MCF 10A (cell line): ENCODE measurements around the gene CPEB2. TPM values are rescaled to one million over a fixed set of nuclear protein-coding genes. Genes with fewer than 3 reads are reported as not detected.
A peak's percentile ranks its signal among the peaks of the same experiment; 100 is the strongest.

Source experiments
- BruUV-seq: library from RNA; stranded (reverse); fragments of 400-500 nt; replicated peaks from 2 replicates; lab custom pipeline; 2021; lab: Mats Ljungman, UMichigan
- CTCF ChIA-PET: fragments of 300-600 bp; sonication (Branson Sonifier 250); formaldehyde crosslinking; extraction: SDS; loops from one replicate; lab custom pipeline; 2021; ENCODE audit warnings: antibody characterized with exemption, inconsistent platforms; lab: Yijun Ruan, JAX
- POLR2A ChIA-PET: fragments of 300-600, 350-650 bp; sonication (Branson Sonifier 250); formaldehyde crosslinking; extraction: SDS; loops from one replicate; lab custom pipeline; 2020; ENCODE audit warnings: antibody characterized with exemption, inconsistent platforms; lab: Yijun Ruan, JAX
- DNase-seq: peaks from one replicate; pipeline ENCODE4 v3.0.0-alpha.2; 2018; ENCODE audit not compliant: unreplicated experiment
- H3K27ac Mint-ChIP-seq: one replicate; pipeline ENCODE4 v1.8.0; 2022; ENCODE audit warnings: mild to moderate bottlenecking, low read depth, mixed read lengths; ENCODE audit not compliant: unreplicated experiment
- H3K27me3 Mint-ChIP-seq: one replicate; pipeline ENCODE4 v1.8.0; 2022; ENCODE audit warnings: mixed read lengths; ENCODE audit not compliant: insufficient read depth, unreplicated experiment
- H3K36me3 Mint-ChIP-seq: one replicate; pipeline ENCODE4 v1.8.0; 2022; ENCODE audit warnings: mild to moderate bottlenecking, moderate library complexity, mixed read lengths; ENCODE audit not compliant: insufficient read depth, unreplicated experiment
- H3K4me1 Mint-ChIP-seq: one replicate; pipeline ENCODE4 v1.8.0; 2022; ENCODE audit warnings: mixed read lengths; ENCODE audit not compliant: insufficient read depth, unreplicated experiment
- H3K4me3 Mint-ChIP-seq: one replicate; pipeline ENCODE4 v1.8.0; 2022; ENCODE audit warnings: mild to moderate bottlenecking, moderate library complexity, mixed read lengths; ENCODE audit not compliant: unreplicated experiment
- H3K9me3 Mint-ChIP-seq: one replicate; pipeline ENCODE4 v1.8.0; 2022; ENCODE audit warnings: mixed read lengths; ENCODE audit not compliant: unreplicated experiment
- CTCF ChIP-seq: fragments of 200-600 bp; IDR thresholded peaks from one replicate; pipeline ENCODE4 v1.8.0; 2022; ENCODE audit warnings: antibody characterized with exemption, mild to moderate bottlenecking; ENCODE audit not compliant: unreplicated experiment
- intact Hi-C: fragments of 100-400 bp; cut with micrococcal nuclease; formaldehyde crosslinking; loops from 2 replicates; pipeline ENCODE4 v1.14.1; 2022
- total RNA-seq: library from RNA; stranded (reverse); gene quantifications from 2 replicates; pipeline ENCODE4 v1.2.3, GENCODE V29; 2022

Gene CPEB2
- total RNA-seq, 1 experiment from 2014 or later = 13.8 TPM

DNA sequence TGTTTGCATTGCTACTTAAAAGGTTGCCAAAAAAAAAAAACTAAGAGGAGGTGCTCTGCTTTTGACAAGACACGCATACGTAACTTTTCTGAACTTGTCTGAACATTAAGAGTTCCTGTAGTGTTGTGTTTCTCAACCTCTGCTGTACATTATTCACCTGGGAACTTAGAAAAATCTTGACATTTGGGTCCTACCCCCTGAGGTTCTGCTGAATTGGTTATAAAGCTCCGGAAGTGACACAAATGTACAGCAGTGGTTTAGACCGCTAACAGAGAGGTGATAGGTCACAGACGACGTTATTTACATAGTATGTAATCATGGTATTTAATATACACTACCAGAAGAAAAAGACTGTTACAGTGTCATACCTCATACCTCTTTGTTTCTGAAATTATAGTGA lies 61.1 kb downstream of the CPEB2 start:
- DNase-seq = no peak
- H3K27me3 Mint-ChIP-seq = no peaks in the 10 kb centered on the region
- H3K4me3 Mint-ChIP-seq = no peak overlapping the region
- BruUV-seq = no TSS peak
- TF ChIP-seq CTCF = no peak
- H3K9me3 Mint-ChIP-seq = no peaks in the 10 kb centered on the region
- POLR2A ChIA-PET = interaction anchor here (0.6 to 1.2 kb wide), 2 partner anchors 11 to 26 kb away, joined by 3 to 5 read pairs; no protein-coding TSS in a partner anchor
- CTCF ChIA-PET = interaction anchor here (0.7 kb wide), 1 partner anchor 59 kb away, joined by 3 read pairs; no protein-coding TSS in a partner anchor
- H3K36me3 Mint-ChIP-seq = peaks cover 21% of the 10 kb centered on the region
- H3K27ac Mint-ChIP-seq = no peak overlapping the region
- intact Hi-C loops = no loop called here
- H3K4me1 Mint-ChIP-seq = no peaks in the 10 kb centered on the region

DNA sequence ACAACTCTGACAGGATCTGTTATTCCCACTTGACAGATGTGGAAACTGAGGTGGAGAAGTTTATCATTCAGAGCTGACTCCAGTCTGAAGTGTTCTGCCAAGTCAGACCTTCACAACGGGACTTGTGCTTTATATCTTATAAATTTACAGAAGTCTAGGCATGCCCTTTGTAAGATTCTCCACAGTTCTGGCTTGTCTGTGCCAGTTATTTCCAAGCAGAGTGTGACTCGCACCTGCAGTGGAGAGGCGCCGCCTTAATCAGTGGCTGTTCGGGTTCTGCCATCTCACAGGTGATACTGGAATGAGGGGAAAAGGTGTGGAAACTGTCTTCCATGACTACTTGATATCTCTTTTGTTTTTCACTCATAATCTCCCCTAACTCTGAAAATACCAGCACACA lies 63.2 kb downstream of the CPEB2 start:
- intact Hi-C loops = no loop called here
- DNase-seq = peak; percentile 15
- TF ChIP-seq CTCF = no peak
- H3K27ac Mint-ChIP-seq = no peak overlapping the region
- H3K27me3 Mint-ChIP-seq = no peaks in the 10 kb centered on the region
- no peaks in the 10 kb centered on the region for H3K4me1 Mint-ChIP-seq
- ChIA-PET POLR2A (interaction anchor here (1.0 kb wide), 1 partner anchor 33 kb away, joined by 3 read pairs; no protein-coding TSS in a partner anchor), CTCF (interaction anchor here (1.0 to 1.2 kb wide), 2 partner anchors 10 to 1411 kb away, joined by 3 read pairs; no protein-coding TSS in a partner anchor)
- no peak overlapping the region for H3K4me3 Mint-ChIP-seq
- no peaks in the 10 kb centered on the region for H3K9me3 Mint-ChIP-seq
- H3K36me3 Mint-ChIP-seq = peaks cover 12% of the 10 kb centered on the region
- no TSS peak for BruUV-seq

DNA sequence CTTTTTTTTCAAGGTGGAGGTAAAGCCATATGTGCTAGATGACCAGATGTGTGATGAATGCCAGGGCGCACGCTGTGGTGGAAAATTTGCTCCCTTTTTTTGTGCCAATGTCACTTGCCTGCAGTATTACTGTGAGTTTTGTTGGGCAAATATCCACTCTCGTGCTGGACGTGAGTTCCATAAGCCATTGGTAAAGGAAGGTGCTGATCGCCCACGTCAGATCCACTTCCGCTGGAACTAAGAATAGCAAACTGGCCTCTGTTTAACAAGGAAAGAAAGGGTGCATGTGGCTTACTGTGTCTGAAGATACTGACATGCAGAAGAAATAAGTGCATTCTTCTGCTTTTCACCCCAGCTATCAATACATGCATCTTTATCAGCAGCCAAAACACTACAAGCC lies 63.9 kb downstream of the CPEB2 start:
- Mint-ChIP-seq H3K4me1 (no peaks in the 10 kb centered on the region), H3K36me3 (peaks cover 14% of the 10 kb centered on the region), H3K27me3 (no peaks in the 10 kb centered on the region), H3K4me3 (no peak overlapping the region), H3K9me3 (no peaks in the 10 kb centered on the region), H3K27ac (no peak overlapping the region)
- POLR2A ChIA-PET = interaction anchor here (1.0 kb wide), 1 partner anchor 33 kb away, joined by 3 read pairs; no protein-coding TSS in a partner anchor
- no peak for DNase-seq
- intact Hi-C loops = loop anchor here (1.0 kb wide), 1 partner anchor 36 kb away; no protein-coding TSS in a partner anchor
- TF ChIP-seq CTCF = no peak
- CTCF ChIA-PET = interaction anchor here (1.2 to 1.4 kb wide), 2 partner anchors 9 to 10 kb away, joined by 3 to 5 read pairs; no protein-coding TSS in a partner anchor
- BruUV-seq = no TSS peak

GRCh38 chr4:15068298-15068697 lies 66.0 kb downstream of the CPEB2 start:
- Mint-ChIP-seq H3K4me3 (no peak overlapping the region), H3K27ac (no peak overlapping the region), H3K36me3 (peaks cover 8% of the 10 kb centered on the region), H3K9me3 (peaks cover 10% of the 10 kb centered on the region), H3K27me3 (no peaks in the 10 kb centered on the region), H3K4me1 (no peaks in the 10 kb centered on the region)
- ChIA-PET POLR2A (interaction anchor here (0.7 kb wide), 2 partner anchors 66 to 1149 kb away, joined by 3 read pairs; no protein-coding TSS in a partner anchor), CTCF (no interaction called here)
- no peak for DNase-seq
- no peak for TF ChIP-seq CTCF
- BruUV-seq = no TSS peak
- intact Hi-C loops = no loop called here
